Endodermal cell (in vitro differentiated cells): ENCODE measurements around the gene KCND1. TPM values are rescaled to one million over a fixed set of nuclear protein-coding genes. Genes with fewer than 3 reads are reported as not detected.

ENCODE experiments used
- DNase-seq: peaks from one replicate; pipeline ENCODE4 v3.0.0-alpha.2; 2017
- H3K27ac ChIP-seq: 2 replicates; pipeline ENCODE4 v1.5.1; 2013; ENCODE audit warnings: mild to moderate bottlenecking, low read depth, low read length, moderate library complexity
- H3K27me3 ChIP-seq: 2 replicates; pipeline ENCODE4 v1.6.1; 2013; ENCODE audit warnings: mild to moderate bottlenecking, low read length, moderate library complexity; ENCODE audit not compliant: insufficient read depth, control insufficient read depth, poor library complexity, severe bottlenecking
- H3K36me3 ChIP-seq: 2 replicates; pipeline ENCODE4 v1.7.0; 2013; ENCODE audit warnings: mild to moderate bottlenecking, low read length, moderate library complexity; ENCODE audit not compliant: control insufficient read depth, insufficient read depth
- H3K4me1 ChIP-seq: one replicate; pipeline ENCODE4 v1.7.0; 2013; ENCODE audit warnings: low read length; ENCODE audit not compliant: control insufficient read depth, insufficient read depth
- H3K4me3 ChIP-seq: 2 replicates; pipeline ENCODE4 v1.5.1; 2013; ENCODE audit warnings: mild to moderate bottlenecking, low read length, moderate library complexity
- H3K9ac ChIP-seq: 2 replicates; pipeline ENCODE4 v1.6.1; 2013; ENCODE audit warnings: mild to moderate bottlenecking, low read length, moderate library complexity; ENCODE audit not compliant: poor library complexity, severe bottlenecking; ENCODE audit errors: extremely low read depth
- H3K9me3 ChIP-seq: 2 replicates; pipeline ENCODE4 v1.6.1; 2013; ENCODE audit warnings: mild to moderate bottlenecking, low read length, moderate library complexity; ENCODE audit not compliant: control insufficient read depth
- H3K27ac Mint-ChIP-seq: 2 replicates; pipeline ENCODE4 v1.8.0; 2020; ENCODE audit warnings: mixed read lengths
- H3K27me3 Mint-ChIP-seq: 2 replicates; pipeline ENCODE4 v1.8.0; 2021; ENCODE audit warnings: mild to moderate bottlenecking, mixed read lengths; ENCODE audit not compliant: insufficient read depth
- H3K36me3 Mint-ChIP-seq: 2 replicates; pipeline ENCODE4 v1.8.0; 2020; ENCODE audit warnings: low read depth, mixed read lengths
- H3K4me1 Mint-ChIP-seq: 2 replicates; pipeline ENCODE4 v1.8.0; 2020; ENCODE audit warnings: mixed read lengths
- H3K4me3 Mint-ChIP-seq: 2 replicates; pipeline ENCODE4 v1.8.0; 2020; ENCODE audit warnings: mild to moderate bottlenecking, moderate library complexity, mixed read lengths
- H3K9me3 Mint-ChIP-seq: 2 replicates; pipeline ENCODE4 v1.8.0; 2020; ENCODE audit warnings: mild to moderate bottlenecking, mixed read lengths
- WGBS, 2 experiments: methylation state at CpG; one replicate each; pipeline versions ENCODE4 v1.1.5 to v1.1.7; 2013; ENCODE audit warnings: missing lambda C conversion rate in 2 of 2, mixed read lengths in 1 of 2; ENCODE audit not compliant: insufficient coverage in 1 of 2, insufficient read length in 1 of 2; 5-methylcytosine and 5-hydroxymethylcytosine counted together
- total RNA-seq, 2 donors: library from RNA; stranded (reverse); fragmentation: NEBNext Ultra II Directional in 1 of 2; extraction: Animal tissue kit (Norgen Biotek cat#: 25700) in 1 of 2; gene quantifications; 2 replicates in 1 of 2; 3 replicates in 1 of 2; pipeline ENCODE4 v1.2.1, GENCODE V29; 2021
- TF ChIP-seq, protein P1 (sequence below): fragments of 200-600 bp; sonication (generic); conservative IDR thresholded peaks from 2 replicates; pipeline ENCODE4 v1.5.0; 2021; ENCODE audit warnings: antibody characterized with exemption, mild to moderate bottlenecking

KCND1 gene
- total RNA-seq, 2 donors from 2014 or later: 3.6 to 7.0 TPM

DNA sequence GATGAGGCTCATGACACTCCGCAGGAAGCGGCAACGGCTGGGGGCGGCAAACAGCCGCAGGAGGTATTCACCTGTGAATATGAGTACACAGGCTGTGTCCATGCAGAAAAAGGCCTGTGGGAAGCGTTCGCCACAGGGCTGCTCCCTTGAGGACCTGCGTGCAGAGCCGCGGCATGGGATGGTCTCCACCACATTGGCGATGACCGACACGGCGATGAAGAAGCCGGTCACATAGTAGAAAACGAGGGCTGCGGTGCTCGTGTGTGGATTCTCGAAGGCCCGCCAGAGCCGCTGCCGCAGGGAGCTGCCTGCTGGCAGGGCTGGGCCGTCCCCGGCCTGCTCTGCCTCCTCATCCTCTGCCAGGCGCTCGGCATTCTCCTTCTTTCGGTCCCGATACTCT lies 2.2 kb downstream of the KCND1 start:
- Mint-ChIP-seq H3K4me1 (no peaks in the 10 kb centered on the region), H3K27me3 (no peaks in the 10 kb centered on the region), H3K9me3 (peaks cover 49% of the 10 kb centered on the region), H3K27ac (no peak overlapping the region), H3K36me3 (peaks cover 4% of the 10 kb centered on the region), H3K4me3 (no peak overlapping the region)
- Histone ChIP-seq H3K27ac (no peak overlapping the region), H3K27me3 (no peaks in the 10 kb centered on the region), H3K9ac (no peak overlapping the region), H3K4me3 (no peak overlapping the region), H3K4me1 (no peaks in the 10 kb centered on the region), H3K36me3 (peaks cover 1% of the 10 kb centered on the region), H3K9me3 (no peaks in the 10 kb centered on the region)
- 93 to 96% methylated on average over 14 to 28 of the region's 28 CpGs for WGBS, 2 experiments
- no peak for DNase-seq
- TF ChIP-seq, protein P1, sequence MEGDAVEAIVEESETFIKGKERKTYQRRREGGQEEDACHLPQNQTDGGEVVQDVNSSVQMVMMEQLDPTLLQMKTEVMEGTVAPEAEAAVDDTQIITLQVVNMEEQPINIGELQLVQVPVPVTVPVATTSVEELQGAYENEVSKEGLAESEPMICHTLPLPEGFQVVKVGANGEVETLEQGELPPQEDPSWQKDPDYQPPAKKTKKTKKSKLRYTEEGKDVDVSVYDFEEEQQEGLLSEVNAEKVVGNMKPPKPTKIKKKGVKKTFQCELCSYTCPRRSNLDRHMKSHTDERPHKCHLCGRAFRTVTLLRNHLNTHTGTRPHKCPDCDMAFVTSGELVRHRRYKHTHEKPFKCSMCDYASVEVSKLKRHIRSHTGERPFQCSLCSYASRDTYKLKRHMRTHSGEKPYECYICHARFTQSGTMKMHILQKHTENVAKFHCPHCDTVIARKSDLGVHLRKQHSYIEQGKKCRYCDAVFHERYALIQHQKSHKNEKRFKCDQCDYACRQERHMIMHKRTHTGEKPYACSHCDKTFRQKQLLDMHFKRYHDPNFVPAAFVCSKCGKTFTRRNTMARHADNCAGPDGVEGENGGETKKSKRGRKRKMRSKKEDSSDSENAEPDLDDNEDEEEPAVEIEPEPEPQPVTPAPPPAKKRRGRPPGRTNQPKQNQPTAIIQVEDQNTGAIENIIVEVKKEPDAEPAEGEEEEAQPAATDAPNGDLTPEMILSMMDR: no peak

DNA sequence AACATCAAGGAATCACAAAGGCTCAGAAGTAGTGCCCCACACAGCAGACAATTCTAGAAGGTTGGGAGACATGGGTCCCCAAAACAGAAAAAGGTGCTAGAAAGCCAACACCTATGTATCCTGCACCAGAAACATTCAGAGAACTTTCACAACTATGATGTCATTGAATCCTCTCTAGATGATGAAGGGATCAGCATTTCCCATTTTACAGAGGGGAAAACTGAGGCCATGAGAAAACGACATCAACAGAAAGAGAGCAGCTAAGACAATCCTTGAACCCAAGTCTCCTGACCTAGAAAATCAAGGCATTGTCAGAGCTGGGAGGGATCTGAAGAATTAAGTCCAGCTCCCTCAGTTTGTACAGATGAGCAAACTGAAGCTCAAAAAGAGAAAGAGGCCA lies 3.3 kb downstream of the KCND1 start:
- no peaks in the 10 kb centered on the region for H3K4me1 Mint-ChIP-seq
- peaks cover 3% of the 10 kb centered on the region for H3K36me3 Mint-ChIP-seq
- DNase-seq: no peak
- Histone ChIP-seq H3K27ac (no peak overlapping the region), H3K4me1 (no peaks in the 10 kb centered on the region), H3K9me3 (no peaks in the 10 kb centered on the region), H3K4me3 (no peak overlapping the region), H3K36me3 (no peaks in the 10 kb centered on the region), H3K27me3 (no peaks in the 10 kb centered on the region), H3K9ac (no peak overlapping the region)
- H3K9me3 Mint-ChIP-seq: peaks cover 49% of the 10 kb centered on the region
- no peak overlapping the region for H3K4me3 Mint-ChIP-seq
- no peaks in the 10 kb centered on the region for H3K27me3 Mint-ChIP-seq
- no peak overlapping the region for H3K27ac Mint-ChIP-seq
- 75% methylated on average over 1 of the region's 1 CpG; no CpG with 5 or more reads in 1 of the 2 experiments for WGBS, 2 experiments
- TF ChIP-seq, protein P1: no peak

GRCh38 chrX:48966796-48967579 lies 4.7 kb downstream of the KCND1 start:
- no peaks in the 10 kb centered on the region for H3K9me3 ChIP-seq
- H3K27me3 ChIP-seq: no peaks in the 10 kb centered on the region
- Mint-ChIP-seq H3K27ac (no peak overlapping the region), H3K4me3 (no peak overlapping the region), H3K4me1 (no peaks in the 10 kb centered on the region), H3K9me3 (peaks cover 49% of the 10 kb centered on the region), H3K27me3 (no peaks in the 10 kb centered on the region), H3K36me3 (peaks cover 5% of the 10 kb centered on the region)
- no peak for DNase-seq
- H3K27ac ChIP-seq: no peak overlapping the region
- H3K4me3 ChIP-seq: no peak overlapping the region
- no peak overlapping the region for H3K9ac ChIP-seq
- 94 to 100% methylated on average over 2 to 13 of the region's 15 CpGs for WGBS, 2 experiments
- H3K4me1 ChIP-seq: no peaks in the 10 kb centered on the region
- TF ChIP-seq, protein P1: no peak
- H3K36me3 ChIP-seq: no peaks in the 10 kb centered on the region
